HUES6 (cell line): ENCODE results near the gene AFAP1.
A peak's percentile ranks its signal among the peaks of the same experiment; 100 is the strongest.

ENCODE experiments used
- H3K27ac ChIP-seq: 2 replicates; pipeline ENCODE4 v1.7.0; 2013; ENCODE audit warnings: low read depth, mild to moderate bottlenecking, low read length, inconsistent platforms
- H3K27me3 ChIP-seq: 2 replicates; pipeline ENCODE4 v1.6.1; 2013; ENCODE audit warnings: low read length; ENCODE audit not compliant: control insufficient read depth, insufficient read depth
- H3K36me3 ChIP-seq: 2 replicates; pipeline ENCODE4 v1.6.1; 2013; ENCODE audit warnings: low read length; ENCODE audit not compliant: control insufficient read depth, insufficient read depth
- H3K4me1 ChIP-seq: 2 replicates; pipeline ENCODE4 v1.6.1; 2013; ENCODE audit warnings: low read length; ENCODE audit not compliant: control insufficient read depth, insufficient read depth
- H3K4me3 ChIP-seq: 2 replicates; pipeline ENCODE4 v1.5.1; 2013; ENCODE audit warnings: low read depth, low read length
- H3K9ac ChIP-seq: one replicate; pipeline ENCODE4 v1.6.1; 2013; ENCODE audit warnings: mild to moderate bottlenecking, low read length
- H3K9me3 ChIP-seq: 2 replicates; pipeline ENCODE4 v1.6.1; 2013; ENCODE audit warnings: low read depth, low read length; ENCODE audit not compliant: control insufficient read depth, insufficient read depth

AFAP1 gene

DNA sequence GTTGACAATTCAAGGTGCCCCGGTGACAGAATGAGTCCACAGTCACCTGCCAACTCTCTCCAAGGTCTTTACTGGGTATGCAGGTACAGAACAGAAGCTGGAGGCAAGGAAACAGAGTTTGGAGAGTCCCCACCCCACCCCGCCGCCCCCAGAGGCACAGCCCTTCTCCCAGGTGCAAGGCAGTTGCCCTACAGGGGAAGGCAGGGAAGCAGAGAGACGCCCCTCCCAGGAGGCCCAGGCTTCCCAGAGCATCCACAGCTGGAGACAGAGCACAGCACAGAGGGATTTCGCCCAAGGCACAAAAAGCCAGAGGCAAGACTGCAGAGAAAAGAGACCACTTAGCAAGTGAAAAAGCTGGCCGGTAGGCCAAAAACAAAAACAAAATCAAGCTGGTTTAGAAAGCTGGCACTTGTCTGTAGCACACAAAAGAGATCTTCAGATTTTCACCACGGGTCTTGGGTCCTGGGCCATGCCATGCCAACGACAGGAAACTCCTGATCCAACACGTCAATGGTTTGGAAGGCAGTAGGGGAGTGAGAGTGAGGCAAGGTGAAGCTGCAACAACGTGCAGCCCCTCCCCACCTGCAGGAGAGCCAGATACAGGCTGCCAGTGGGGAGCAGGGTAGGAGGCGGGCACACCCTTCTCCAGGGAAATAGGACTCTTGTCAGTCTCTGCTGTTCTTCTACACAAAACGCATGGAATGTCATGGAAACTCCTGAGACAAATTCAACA lies 113.3 kb downstream of the AFAP1 start:
- peak overlapping the region; percentile 51; the same call in 1 of the 2 replicates for H3K27ac ChIP-seq
- peaks cover 24% of the 10 kb centered on the region; the same call in 1 of the 2 replicates for H3K36me3 ChIP-seq
- H3K4me1 ChIP-seq, result peaks cover 46% of the 10 kb centered on the region

GRCh38 chr4:7824218-7824617 lies 115.4 kb downstream of the AFAP1 start:
- Histone ChIP-seq H3K4me3 (no peak overlapping the region), H3K4me1 (peaks cover 46% of the 10 kb centered on the region), H3K9ac (no peak overlapping the region), H3K27me3 (no peaks in the 10 kb centered on the region), H3K27ac (no peak overlapping the region), H3K36me3 (peaks cover 23% of the 10 kb centered on the region), H3K9me3 (no peaks in the 10 kb centered on the region)

More for the DNA sequence above, 113.3 kb downstream of the AFAP1 start:
- Histone ChIP-seq H3K4me3 (no peak overlapping the region), H3K27me3 (no peaks in the 10 kb centered on the region), H3K9ac (no peak overlapping the region), H3K9me3 (no peaks in the 10 kb centered on the region)

DNA sequence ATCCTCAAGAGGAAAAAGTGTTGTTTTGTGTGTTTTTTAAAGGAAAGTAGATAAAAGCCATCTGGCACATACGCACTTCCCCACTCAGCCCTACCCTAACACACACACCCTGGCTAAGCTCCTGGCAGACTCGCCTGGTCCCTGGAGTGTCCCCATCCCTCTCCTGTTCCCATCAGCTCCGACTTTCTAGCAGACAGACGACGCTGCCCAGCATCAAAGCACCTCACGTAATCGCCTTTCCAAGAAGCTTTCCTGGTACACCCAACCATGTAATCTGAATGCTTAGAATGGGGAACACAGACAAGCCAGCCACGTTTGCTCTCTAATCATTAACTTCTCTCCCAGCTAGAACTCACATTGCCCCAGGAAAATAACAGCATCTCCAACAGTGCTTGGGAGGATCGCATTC lies 116.2 kb downstream of the AFAP1 start:
- H3K36me3 ChIP-seq, result peaks cover 25% of the 10 kb centered on the region
- H3K4me1 ChIP-seq, result peaks cover 39% of the 10 kb centered on the region
- no peak overlapping the region for H3K4me3 ChIP-seq
- no peak overlapping the region for H3K27ac ChIP-seq
- H3K27me3 ChIP-seq, result no peaks in the 10 kb centered on the region
- no peaks in the 10 kb centered on the region for H3K9me3 ChIP-seq
- H3K9ac ChIP-seq, result no peak overlapping the region

DNA sequence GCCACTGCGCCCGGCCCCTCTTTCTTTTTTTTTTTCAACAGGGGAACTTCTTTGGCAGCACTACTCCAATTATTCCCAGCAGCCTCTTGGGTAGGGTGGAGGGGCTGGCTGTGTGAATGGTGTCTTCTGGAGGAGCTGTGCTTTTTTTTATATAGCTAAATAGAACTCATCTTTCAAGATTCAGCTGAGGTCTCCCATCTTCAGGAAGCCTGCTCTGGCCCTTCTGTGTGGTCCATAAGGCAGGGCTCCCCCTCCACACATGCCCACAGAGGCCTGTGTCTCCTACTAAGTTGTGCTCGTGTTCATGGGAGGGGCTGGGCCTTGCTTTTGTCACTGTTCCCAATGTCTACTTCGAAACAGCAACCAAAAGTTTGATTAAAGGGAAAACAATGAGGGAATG lies 116.8 kb downstream of the AFAP1 start:
- Histone ChIP-seq H3K27me3 (no peaks in the 10 kb centered on the region), H3K27ac (no peak overlapping the region), H3K9me3 (no peaks in the 10 kb centered on the region), H3K4me1 (peaks cover 34% of the 10 kb centered on the region), H3K9ac (no peak overlapping the region), H3K36me3 (peaks cover 25% of the 10 kb centered on the region), H3K4me3 (no peak overlapping the region)

DNA sequence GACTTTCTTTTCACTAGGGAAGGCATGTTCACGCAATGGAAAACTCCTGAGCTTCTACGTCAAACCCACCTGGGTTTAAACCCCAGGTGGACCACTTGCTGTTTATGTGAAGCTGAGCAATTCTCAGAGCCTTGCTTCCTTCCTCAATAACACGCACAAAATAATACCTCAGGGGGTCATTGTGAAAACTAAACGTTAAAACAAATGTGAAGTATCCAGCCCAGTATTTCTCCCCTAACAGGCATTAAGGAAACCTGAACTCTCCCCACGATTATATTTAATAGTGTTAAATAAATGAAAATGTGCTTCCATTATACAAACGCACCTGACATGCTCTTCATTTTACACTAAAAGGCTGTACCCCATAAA lies 117.5 kb downstream of the AFAP1 start:
- Histone ChIP-seq H3K9ac (no peak overlapping the region), H3K4me1 (peaks cover 33% of the 10 kb centered on the region), H3K9me3 (no peaks in the 10 kb centered on the region), H3K27ac (no peak overlapping the region), H3K4me3 (no peak overlapping the region), H3K27me3 (no peaks in the 10 kb centered on the region), H3K36me3 (peaks cover 27% of the 10 kb centered on the region)

- Histone ChIP-seq H3K36me3 (peaks cover 33% of the 10 kb centered on the region), H3K9ac (no peak overlapping the region), H3K27me3 (no peaks in the 10 kb centered on the region), H3K4me3 (no peak overlapping the region), H3K9me3 (no peaks in the 10 kb centered on the region), H3K27ac (no peak overlapping the region), H3K4me1 (peaks cover 31% of the 10 kb centered on the region)
These were observed 118.2 kb downstream of the AFAP1 start for GRCh38 chr4:7821245-7822136.

- no peak overlapping the region for H3K27ac ChIP-seq
- H3K4me3 ChIP-seq, result no peak overlapping the region
- no peaks in the 10 kb centered on the region for H3K27me3 ChIP-seq
- H3K9me3 ChIP-seq, result no peaks in the 10 kb centered on the region
- peaks cover 18% of the 10 kb centered on the region for H3K4me1 ChIP-seq
- H3K9ac ChIP-seq, result no peak overlapping the region
- peaks cover 46% of the 10 kb centered on the region for H3K36me3 ChIP-seq
These were observed 119.4 kb downstream of the AFAP1 start for GRCh38 chr4:7820031-7820818.

DNA sequence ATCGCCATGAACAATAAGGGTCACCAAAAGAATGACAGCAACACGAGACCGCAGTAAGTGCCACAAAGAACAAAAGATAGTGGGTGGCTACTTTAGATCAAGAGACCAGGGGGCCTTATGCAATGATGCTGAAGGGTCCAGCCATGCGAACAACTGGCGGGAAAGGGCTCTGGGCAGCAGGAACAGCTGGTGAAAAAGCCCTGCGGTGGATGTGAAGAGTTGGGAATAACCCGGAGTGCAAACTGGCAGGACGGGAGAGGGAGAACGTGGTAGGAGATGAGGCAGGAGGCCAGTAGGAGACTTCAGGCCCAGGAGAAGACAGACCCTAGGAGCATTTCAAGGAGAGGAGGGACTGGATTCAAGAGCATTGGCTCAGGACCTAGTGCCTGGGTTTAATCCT lies 120.2 kb downstream of the AFAP1 start:
- Histone ChIP-seq H3K9ac (no peak overlapping the region), H3K27ac (no peak overlapping the region), H3K9me3 (no peaks in the 10 kb centered on the region), H3K4me1 (peaks cover 14% of the 10 kb centered on the region; the same call in 1 of the 2 replicates), H3K4me3 (no peak overlapping the region), H3K36me3 (peaks cover 54% of the 10 kb centered on the region), H3K27me3 (no peaks in the 10 kb centered on the region)

- no peak overlapping the region for H3K27ac ChIP-seq
- H3K4me1 ChIP-seq, result peaks cover 10% of the 10 kb centered on the region; the same call in 1 of the 2 replicates
- H3K27me3 ChIP-seq, result no peaks in the 10 kb centered on the region
- no peak overlapping the region for H3K4me3 ChIP-seq
- H3K9ac ChIP-seq, result no peak overlapping the region
- H3K36me3 ChIP-seq, result peaks cover 63% of the 10 kb centered on the region
- H3K9me3 ChIP-seq, result no peaks in the 10 kb centered on the region
These were observed 121.2 kb downstream of the AFAP1 start for GRCh38 chr4:7818399-7818911.

DNA sequence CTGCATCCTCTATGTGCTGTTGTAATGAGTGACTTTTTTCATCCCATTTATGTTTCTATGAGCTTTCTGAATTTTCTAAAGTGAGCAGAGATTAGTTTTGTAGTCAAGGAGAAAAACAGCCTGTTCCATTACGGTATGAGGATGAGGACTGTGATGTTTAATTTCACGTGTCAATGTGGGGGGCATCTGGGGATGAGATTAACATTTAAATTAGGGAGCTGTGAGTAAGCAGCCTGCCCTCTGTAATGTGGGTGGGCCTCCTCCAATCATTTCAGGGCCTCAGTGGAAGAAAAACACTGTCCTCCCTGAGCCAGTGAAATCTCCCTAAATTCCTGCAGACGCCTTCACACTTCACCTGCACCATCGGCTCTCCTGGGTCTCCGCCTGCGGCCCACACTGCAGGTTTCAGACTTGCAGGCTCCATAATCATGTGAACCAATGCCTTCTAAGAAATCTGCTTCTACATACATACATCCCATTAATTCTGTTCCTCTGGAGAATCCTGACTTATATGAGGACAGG lies 121.7 kb downstream of the AFAP1 start:
- H3K9ac ChIP-seq, result no peak overlapping the region
- H3K27ac ChIP-seq, result no peak overlapping the region
- H3K4me1 ChIP-seq, result peaks cover 4% of the 10 kb centered on the region; the same call in 1 of the 2 replicates
- peaks cover 66% of the 10 kb centered on the region for H3K36me3 ChIP-seq
- H3K9me3 ChIP-seq, result no peaks in the 10 kb centered on the region
- no peaks in the 10 kb centered on the region for H3K27me3 ChIP-seq
- H3K4me3 ChIP-seq, result no peak overlapping the region
